ENCODE results near the gene PLCD4.

Gene PLCD4

DNA sequence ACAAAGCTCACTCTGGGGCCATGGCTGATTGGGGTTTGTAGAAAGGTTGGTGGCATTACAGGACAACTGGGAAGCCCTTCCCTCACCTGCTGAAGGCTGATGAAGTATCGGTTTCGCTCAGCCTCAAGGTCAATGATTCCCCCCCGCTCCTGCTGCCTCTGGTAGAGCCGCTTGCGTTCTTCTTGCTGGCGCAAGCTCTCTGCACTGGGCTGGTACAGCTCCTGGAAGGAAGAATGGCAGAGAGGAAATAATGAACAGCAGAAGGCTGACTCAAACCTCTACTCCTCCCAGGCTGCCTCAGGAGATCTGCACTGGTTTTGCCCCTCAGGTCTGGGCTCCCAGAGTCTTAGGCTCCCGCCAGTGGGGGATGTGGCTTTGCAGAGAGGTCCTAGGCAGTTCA, 57.0 kb downstream of the PLCD4 start:
- no peak for DNase-seq (ENCODE audit: low spot score)

GRCh38 chr2:218671097-218671653, 63.5 kb downstream of the PLCD4 start:
- DNase-seq (ENCODE audit: low spot score), result no peak

- peak; percentile 83 for DNase-seq (ENCODE audit: low spot score)
Measured at GRCh38 chr2:218671654-218672566, 64.2 kb downstream of the PLCD4 start, which contains the start of the genes RNF25 and STK36. Gene RNF25, minus strand, starts transcription at chr2:218672002. Its CDS starts 32 bp downstream, at chr2:218671970. Gene STK36, plus strand, starts transcription at chr2:218672086. Its CDS starts 744 bp downstream, at chr2:218672830.

GRCh38 chr2:218679119-218679518, 71.4 kb downstream of the PLCD4 start:
- DNase-seq (ENCODE audit: low spot score), result no peak

DNA sequence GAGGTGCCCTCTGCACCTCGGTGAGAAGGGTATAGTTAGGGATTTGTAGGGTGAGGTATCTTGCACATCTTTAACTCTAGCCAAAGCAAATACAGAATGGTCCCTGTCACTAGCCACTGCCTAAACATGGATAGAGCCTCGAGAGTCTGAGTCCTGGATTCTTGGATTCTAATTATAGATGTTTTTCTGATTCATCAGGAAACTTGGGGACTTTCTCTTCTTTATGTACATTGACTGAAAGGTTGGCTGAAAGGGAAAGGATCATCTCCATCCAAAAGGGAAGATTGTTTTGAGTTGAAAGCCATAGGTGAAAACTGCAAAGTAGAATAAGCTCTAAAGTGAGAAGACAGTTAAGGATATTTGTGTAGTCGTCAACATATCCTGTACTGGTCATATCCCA, 72.4 kb downstream of the PLCD4 start:
- DNase-seq (ENCODE audit: low spot score), result no peak

Data from HuH-7.5 (cell line).